Suprapubic skin (tissue), 4 donors: ENCODE measurements around the gene SCAMP4. TPM values are rescaled to one million over a fixed set of nuclear protein-coding genes. Genes with fewer than 3 reads are reported as not detected.

Source experiments
- DNase-seq, 2 donors: peaks; one replicate each; pipeline ENCODE4 v3.0.0-alpha.2; 2019; ENCODE audit warnings: low spot score in 2 of 2
- H3K27ac ChIP-seq: fragments of 200-600 bp; sonication (generic); one replicate; pipeline ENCODE4 v1.5.1; 2019
- H3K27me3 ChIP-seq: fragments of 200-600 bp; sonication (generic); one replicate; pipeline ENCODE4 v1.5.1; 2019
- H3K36me3 ChIP-seq: fragments of 200-600 bp; sonication (generic); one replicate; pipeline ENCODE4 v1.5.1; 2019
- H3K4me1 ChIP-seq: fragments of 200-600 bp; sonication (generic); one replicate; pipeline ENCODE4 v1.5.1; 2019
- H3K4me3 ChIP-seq: fragments of 200-600 bp; sonication (generic); one replicate; pipeline ENCODE4 v1.5.1; 2019; ENCODE audit warnings: mild to moderate bottlenecking
- H3K9me3 ChIP-seq: fragments of 200-600 bp; sonication (generic); one replicate; pipeline ENCODE4 v1.5.1; 2019
- EP300 ChIP-seq: sonication (generic); formaldehyde crosslinking; IDR thresholded peaks from one replicate; pipeline ENCODE4 v1.6.1; 2017; ENCODE audit warnings: antibody characterized with exemption
- POLR2A ChIP-seq, 2 donors: fragments of 450-650 bp; IDR thresholded peaks; one replicate each; pipeline ENCODE4 v1.6.1; 2017; ENCODE audit warnings: antibody characterized with exemption in 2 of 2, mild to moderate bottlenecking in 2 of 2, moderate library complexity in 2 of 2
- POLR2AphosphoS5 ChIP-seq, 3 donors: sonication (generic); formaldehyde crosslinking; IDR thresholded peaks; one replicate each; pipeline ENCODE4 v1.6.1; 2017; ENCODE audit warnings: antibody characterized with exemption in 3 of 3
- WGBS: methylation state at CpG from one replicate; pipeline ENCODE4 v1.1.5; 2018; 5-methylcytosine and 5-hydroxymethylcytosine counted together
- total RNA-seq, 4 donors: library from RNA; depleted of rRNA; stranded (reverse); fragments of >200 nt; gene quantifications; one replicate each; pipeline ENCODE4 v1.1.0, GENCODE V29; 2016
- TF ChIP-seq, protein P1 (sequence below), 2 donors: fragments of 200-600 bp in 1 of 2; fragments of 450-650 bp in 1 of 2; sonication (generic) in 1 of 2; IDR thresholded peaks; one replicate each; pipeline ENCODE4 v1.5.1; 2016 to 2019; ENCODE audit warnings: antibody characterized with exemption in 2 of 2, mild to moderate bottlenecking in 1 of 2, moderate library complexity in 1 of 2

SCAMP4 gene
- total RNA-seq, 4 donors from 2014 or later, result 68.1 to 119 (median 103) TPM

DNA sequence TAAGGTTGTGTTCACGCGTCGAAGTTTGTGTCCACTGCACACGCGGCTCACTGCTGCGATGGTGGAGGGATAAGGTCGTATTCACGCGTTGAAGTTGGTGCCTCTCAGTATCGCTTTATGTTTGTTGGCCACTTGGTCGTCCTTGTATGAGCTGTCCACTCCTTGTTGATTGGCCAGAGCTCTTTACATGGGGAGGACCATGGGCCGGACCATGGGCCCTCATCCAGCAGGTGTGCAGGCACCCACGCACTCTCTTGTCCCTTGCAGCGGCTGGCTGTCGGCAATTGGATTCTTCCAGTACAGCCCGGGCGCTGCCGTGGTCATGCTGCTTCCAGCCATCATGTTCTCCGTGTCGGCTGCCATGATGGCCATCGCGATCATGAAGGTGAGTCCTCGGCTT, 17.6 kb downstream of the SCAMP4 start:
- Histone ChIP-seq H3K27me3 (no peaks in the 10 kb centered on the region), H3K4me3 (no peak overlapping the region), H3K4me1 (no peaks in the 10 kb centered on the region), H3K27ac (no peak overlapping the region), H3K36me3 (peaks cover 77% of the 10 kb centered on the region), H3K9me3 (no peaks in the 10 kb centered on the region)
- no peak for DNase-seq
- no peak for TF ChIP-seq POLR2AphosphoS5 (IDR thresholded peaks at IDR 0.05)
- TF ChIP-seq EP300, result no peak
- TF ChIP-seq, protein P1, sequence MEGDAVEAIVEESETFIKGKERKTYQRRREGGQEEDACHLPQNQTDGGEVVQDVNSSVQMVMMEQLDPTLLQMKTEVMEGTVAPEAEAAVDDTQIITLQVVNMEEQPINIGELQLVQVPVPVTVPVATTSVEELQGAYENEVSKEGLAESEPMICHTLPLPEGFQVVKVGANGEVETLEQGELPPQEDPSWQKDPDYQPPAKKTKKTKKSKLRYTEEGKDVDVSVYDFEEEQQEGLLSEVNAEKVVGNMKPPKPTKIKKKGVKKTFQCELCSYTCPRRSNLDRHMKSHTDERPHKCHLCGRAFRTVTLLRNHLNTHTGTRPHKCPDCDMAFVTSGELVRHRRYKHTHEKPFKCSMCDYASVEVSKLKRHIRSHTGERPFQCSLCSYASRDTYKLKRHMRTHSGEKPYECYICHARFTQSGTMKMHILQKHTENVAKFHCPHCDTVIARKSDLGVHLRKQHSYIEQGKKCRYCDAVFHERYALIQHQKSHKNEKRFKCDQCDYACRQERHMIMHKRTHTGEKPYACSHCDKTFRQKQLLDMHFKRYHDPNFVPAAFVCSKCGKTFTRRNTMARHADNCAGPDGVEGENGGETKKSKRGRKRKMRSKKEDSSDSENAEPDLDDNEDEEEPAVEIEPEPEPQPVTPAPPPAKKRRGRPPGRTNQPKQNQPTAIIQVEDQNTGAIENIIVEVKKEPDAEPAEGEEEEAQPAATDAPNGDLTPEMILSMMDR (IDR thresholded peaks at IDR 0.05), result no peak
- TF ChIP-seq POLR2A (IDR thresholded peaks at IDR 0.05), result no peak
- over 99% methylated on average over 18 of the region's 23 CpGs for WGBS

DNA sequence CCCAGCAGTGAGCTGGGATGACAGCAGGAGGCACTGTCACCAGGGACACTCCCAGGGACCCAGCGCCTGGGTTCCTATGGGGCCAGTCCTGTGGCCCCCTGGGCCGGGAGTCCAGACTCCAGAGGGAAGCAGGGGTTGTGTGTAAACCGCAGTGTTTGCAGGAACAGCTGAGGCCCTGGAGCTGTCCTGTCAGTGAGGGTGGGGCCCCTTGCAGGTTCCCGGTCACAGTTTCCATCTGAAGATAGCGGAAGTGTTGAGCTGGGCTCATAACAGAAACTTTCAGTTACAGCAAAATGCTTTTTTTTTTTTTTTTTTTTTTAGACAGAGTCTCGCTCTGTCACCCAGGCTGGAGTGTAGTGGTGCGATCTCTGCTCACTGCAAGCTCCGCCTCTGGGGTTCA, 18.1 kb downstream of the SCAMP4 start:
- H3K27ac ChIP-seq, result no peak overlapping the region
- no peaks in the 10 kb centered on the region for H3K9me3 ChIP-seq
- no peaks in the 10 kb centered on the region for H3K27me3 ChIP-seq
- peaks cover 71% of the 10 kb centered on the region for H3K36me3 ChIP-seq
- no peak overlapping the region for H3K4me3 ChIP-seq
- H3K4me1 ChIP-seq, result no peaks in the 10 kb centered on the region
- TF ChIP-seq POLR2A (IDR thresholded peaks at IDR 0.05) (no peak), POLR2AphosphoS5 (IDR thresholded peaks at IDR 0.05) (no peak)
- TF ChIP-seq, protein P1 (IDR thresholded peaks at IDR 0.05), result no peak
- no peak for DNase-seq
- WGBS, result 67% methylated on average over 6 of the region's 8 CpGs

DNA sequence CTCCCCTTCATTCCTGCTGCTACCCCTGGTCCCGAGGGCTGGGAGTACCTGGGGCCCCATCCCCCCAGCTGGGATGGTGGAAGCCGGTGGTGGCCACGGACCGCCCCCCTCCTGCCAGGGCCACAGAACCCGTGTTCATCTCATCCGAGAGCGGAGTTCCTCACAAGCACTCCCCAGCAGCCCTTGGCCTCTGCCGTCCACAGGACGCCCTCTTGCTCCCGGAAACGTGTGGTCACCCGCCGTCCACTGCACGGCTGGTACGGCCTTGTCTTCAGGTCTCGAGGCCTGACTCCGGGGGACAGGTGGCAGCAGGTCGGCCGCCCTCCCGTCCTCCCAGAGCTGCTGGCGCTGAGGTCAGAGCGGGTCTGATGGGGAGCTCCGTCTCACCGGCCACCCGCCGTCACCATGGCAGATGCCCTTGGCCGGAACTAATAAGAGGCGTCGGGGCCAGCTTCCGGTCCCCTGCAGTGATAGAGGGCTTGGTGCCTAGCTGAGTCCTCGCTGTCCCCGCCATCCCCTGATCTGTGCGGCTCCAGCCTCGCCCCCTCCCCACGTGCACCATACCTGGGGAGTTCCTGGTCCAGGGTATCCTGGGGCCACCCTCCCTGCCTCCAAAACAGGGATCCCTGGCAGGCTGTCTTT, 19.2 kb downstream of the SCAMP4 start:
- Histone ChIP-seq H3K9me3 (no peaks in the 10 kb centered on the region), H3K36me3 (peaks cover 60% of the 10 kb centered on the region), H3K27me3 (no peaks in the 10 kb centered on the region), H3K4me3 (no peak overlapping the region), H3K27ac (no peak overlapping the region), H3K4me1 (peaks cover 6% of the 10 kb centered on the region)
- WGBS, result no CpG with 5 or more reads among the region's 35 CpGs
- TF ChIP-seq POLR2A (IDR thresholded peaks at IDR 0.05) (no peak), POLR2AphosphoS5 (IDR thresholded peaks at IDR 0.05) (no peak), EP300 (no peak)
- TF ChIP-seq, protein P1 (IDR thresholded peaks at IDR 0.05), result no peak
- no peak for DNase-seq

DNA sequence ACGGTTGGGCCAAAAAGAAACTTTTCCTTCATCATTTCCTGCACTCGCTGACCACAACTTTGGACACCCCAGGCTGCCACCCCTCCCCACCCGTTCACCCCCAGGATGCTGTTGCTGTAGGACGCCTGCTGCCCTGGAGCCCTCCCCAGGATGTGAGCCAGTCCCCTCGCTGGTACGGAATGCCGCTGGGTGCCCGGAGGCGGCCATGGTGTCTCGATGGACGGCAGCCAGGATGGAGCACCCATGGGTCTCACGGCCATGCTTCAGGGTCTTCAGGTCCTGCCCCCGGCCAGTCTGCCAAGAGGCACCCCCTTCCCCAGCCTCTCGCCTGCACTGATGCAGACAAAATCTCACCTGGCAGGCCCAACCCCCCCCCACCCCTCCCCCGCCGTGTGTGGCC, 20.3 kb downstream of the SCAMP4 start:
- no peaks in the 10 kb centered on the region for H3K27me3 ChIP-seq
- H3K4me1 ChIP-seq, result peaks cover 15% of the 10 kb centered on the region
- DNase-seq, result no peak
- no peak overlapping the region for H3K4me3 ChIP-seq
- TF ChIP-seq, protein P1 (IDR thresholded peaks at IDR 0.05), result no peak
- TF ChIP-seq POLR2AphosphoS5 (IDR thresholded peaks at IDR 0.05) (no peak), POLR2A (IDR thresholded peaks at IDR 0.05) (no peak), EP300 (no peak)
- WGBS, result 91% methylated on average over 11 of the region's 16 CpGs
- peaks cover 49% of the 10 kb centered on the region for H3K36me3 ChIP-seq
- H3K9me3 ChIP-seq, result no peaks in the 10 kb centered on the region
- no peak overlapping the region for H3K27ac ChIP-seq

DNA sequence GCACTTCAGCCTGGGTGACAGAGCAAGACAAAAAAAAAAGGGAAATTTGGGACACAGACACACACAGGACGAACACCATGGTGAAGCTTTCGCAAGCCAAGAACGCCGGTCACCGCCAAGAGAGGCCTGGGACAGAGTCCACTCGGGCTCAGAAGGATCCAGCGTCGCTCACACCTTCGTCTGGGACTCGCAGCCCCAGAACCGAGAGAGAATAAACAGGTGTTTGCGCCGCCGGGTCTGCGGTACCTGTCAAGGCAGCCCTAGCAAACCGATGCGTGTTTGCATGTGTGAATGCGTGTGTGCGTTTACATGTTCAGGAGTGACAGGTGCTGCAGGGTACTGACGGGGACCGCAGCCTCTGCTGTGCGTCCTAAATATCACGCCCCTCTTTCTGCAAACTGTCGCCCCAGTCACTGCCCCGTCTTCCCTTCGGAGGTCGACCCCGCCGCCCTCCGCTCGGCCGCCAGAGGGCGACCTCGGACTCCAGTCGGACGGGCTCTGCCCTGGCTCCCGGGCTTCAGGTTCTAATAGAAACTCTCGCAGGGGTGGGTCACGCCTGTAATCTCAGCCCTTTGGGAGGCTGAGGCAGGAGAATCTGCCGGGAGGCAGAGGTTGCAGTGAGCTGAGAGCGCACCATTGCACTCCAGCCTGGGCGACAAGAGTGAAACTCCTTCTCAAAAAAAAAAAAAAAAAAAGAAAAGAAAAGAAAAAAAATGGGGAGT, 24.0 kb downstream of the SCAMP4 start:
- H3K4me1 ChIP-seq, result peaks cover 15% of the 10 kb centered on the region
- no peak for DNase-seq
- H3K27ac ChIP-seq, result no peak overlapping the region
- H3K9me3 ChIP-seq, result no peaks in the 10 kb centered on the region
- peak overlapping the region; percentile 40 for H3K4me3 ChIP-seq
- 16% methylated on average over 27 of the region's 42 CpGs for WGBS
- H3K36me3 ChIP-seq, result peaks cover 17% of the 10 kb centered on the region
- TF ChIP-seq POLR2AphosphoS5 (IDR thresholded peaks at IDR 0.05) (peak in 1 of 3 donors; percentile 14), EP300 (no peak), POLR2A (IDR thresholded peaks at IDR 0.05) (no peak)
- TF ChIP-seq, protein P1 (IDR thresholded peaks at IDR 0.05), result peak; percentile 84 to 92
- H3K27me3 ChIP-seq, result no peaks in the 10 kb centered on the region
